ENCODE results near the gene ZSWIM9. TPM values are rescaled to one million over a fixed set of nuclear protein-coding genes. Genes with fewer than 3 reads are reported as not detected.

The ZSWIM9 gene
- total and polyA plus RNA-seq, 2 donors, result 0.61 to 2.7 TPM

GRCh38 chr19:48196321-48196763 lies 25.9 kb downstream of the ZSWIM9 start:
- H3K4me1 ChIP-seq (ENCODE audit: control insufficient read depth in 2 of 2, insufficient read depth in 2 of 2, low read length in 2 of 2), result no peaks in the 10 kb centered on the region
- H3K36me3 ChIP-seq (ENCODE audit: control insufficient read depth in 2 of 2, insufficient read depth in 2 of 2, low read length in 1 of 2), result peaks cover 0 to 2% of the 10 kb centered on the region in 2 donors
- H3K27me3 ChIP-seq (ENCODE audit: control insufficient read depth in 2 of 2, insufficient read depth in 1 of 2, low read length in 1 of 2), result no peaks in the 10 kb centered on the region
- H3K4me3 ChIP-seq (ENCODE audit: low read length in 2 of 2), result no peak overlapping the region
- H3K9me3 ChIP-seq (ENCODE audit: control insufficient read depth in 2 of 2, insufficient read depth in 1 of 2, low read length in 1 of 2), result no peaks in the 10 kb centered on the region
- no peak overlapping the region for H3K27ac ChIP-seq (ENCODE audit: low read depth in 1 of 2, low read length in 1 of 2)
- 87% methylated on average over 23 of the region's 23 CpGs for WGBS
- DNase-seq (ENCODE audit: low read depth in 6 of 9, low spot score in 9 of 9), result no peak

DNA sequence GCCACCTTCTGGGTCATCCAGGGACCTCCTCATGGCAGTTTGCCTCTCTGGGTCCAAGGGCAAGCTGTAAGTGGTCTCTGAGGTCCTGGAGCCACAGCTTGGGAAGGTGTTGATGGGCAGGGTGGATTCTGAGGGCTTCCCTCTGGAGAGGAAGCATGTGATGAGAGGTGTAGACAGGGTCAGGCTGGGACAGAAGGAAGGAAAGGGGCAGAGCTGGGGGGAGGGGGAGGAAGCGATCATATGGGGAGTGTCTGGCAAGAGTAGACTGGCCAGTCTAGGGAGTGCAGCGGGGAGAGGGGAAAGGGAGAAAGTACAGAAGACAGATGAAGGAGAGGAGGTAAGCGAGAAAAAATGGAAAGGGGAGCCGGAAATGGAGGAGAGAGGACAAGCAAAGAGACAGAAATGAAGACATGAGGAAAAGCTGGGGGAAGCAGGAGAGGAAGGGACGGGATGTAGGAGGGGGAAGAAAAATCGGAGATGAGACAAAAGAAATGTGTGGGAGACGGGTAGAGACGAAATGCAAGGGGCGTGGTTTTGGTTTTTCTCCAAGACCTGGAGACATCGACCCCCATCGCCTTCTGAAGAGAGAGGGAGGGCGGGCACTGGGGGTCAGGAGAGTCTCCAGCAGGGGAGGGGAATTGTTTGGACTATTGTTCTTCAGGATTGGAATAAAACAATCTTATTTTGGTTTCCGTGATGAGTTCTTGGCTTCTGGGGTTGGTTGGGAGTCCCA lies 26.6 kb downstream of the ZSWIM9 start:
- no peak overlapping the region for H3K4me3 ChIP-seq (ENCODE audit: low read length in 2 of 2)
- no peak overlapping the region for H3K27ac ChIP-seq (ENCODE audit: low read depth in 1 of 2, low read length in 1 of 2)
- H3K36me3 ChIP-seq (ENCODE audit: control insufficient read depth in 2 of 2, insufficient read depth in 2 of 2, low read length in 1 of 2), result peaks cover 0 to 2% of the 10 kb centered on the region in 2 donors
- no peaks in the 10 kb centered on the region for H3K27me3 ChIP-seq (ENCODE audit: control insufficient read depth in 2 of 2, insufficient read depth in 1 of 2, low read length in 1 of 2)
- 87% methylated on average over 13 of the region's 13 CpGs for WGBS
- H3K9me3 ChIP-seq (ENCODE audit: control insufficient read depth in 2 of 2, insufficient read depth in 1 of 2, low read length in 1 of 2), result no peaks in the 10 kb centered on the region
- H3K4me1 ChIP-seq (ENCODE audit: control insufficient read depth in 2 of 2, insufficient read depth in 2 of 2, low read length in 2 of 2), result no peaks in the 10 kb centered on the region
- no peak for DNase-seq (ENCODE audit: low read depth in 6 of 9, low spot score in 9 of 9)

DNA sequence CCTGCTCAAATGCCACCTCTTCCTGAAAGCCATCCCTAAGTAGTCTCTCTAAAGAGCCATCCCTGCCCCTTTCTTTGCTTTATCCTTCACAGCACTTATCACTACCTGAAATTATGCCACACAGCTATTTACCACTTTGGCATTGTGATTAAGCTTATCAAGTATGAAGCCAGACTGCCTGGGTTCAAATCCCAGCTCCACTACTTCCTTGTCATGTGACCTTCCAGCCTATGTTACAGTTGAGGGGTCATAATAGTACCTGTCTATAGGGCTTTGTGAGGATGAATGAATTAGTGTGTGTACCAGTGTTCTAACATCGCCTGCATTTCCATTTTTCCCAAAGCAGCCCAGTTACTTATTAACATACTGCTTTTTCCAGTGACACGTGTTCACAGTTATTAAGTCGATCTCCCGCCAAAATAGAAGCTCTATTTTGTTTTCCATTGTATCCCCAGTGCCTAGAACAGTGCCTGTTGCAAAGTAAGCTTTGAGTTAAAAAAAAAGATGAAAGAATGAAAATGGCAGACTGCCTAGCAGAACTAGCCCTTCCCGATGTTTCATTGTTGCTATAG lies 32.8 kb downstream of the ZSWIM9 start:
- H3K9me3 ChIP-seq (ENCODE audit: control insufficient read depth in 2 of 2, insufficient read depth in 1 of 2, low read length in 1 of 2), result no peaks in the 10 kb centered on the region
- peak overlapping the region; percentile 57 to 68 for H3K4me3 ChIP-seq (ENCODE audit: low read length in 2 of 2)
- no peaks in the 10 kb centered on the region for H3K27me3 ChIP-seq (ENCODE audit: control insufficient read depth in 2 of 2, insufficient read depth in 1 of 2, low read length in 1 of 2)
- WGBS, result 21% methylated on average over 5 of the region's 5 CpGs
- peaks cover 5 to 12% of the 10 kb centered on the region in 2 donors for H3K4me1 ChIP-seq (ENCODE audit: control insufficient read depth in 2 of 2, insufficient read depth in 2 of 2, low read length in 2 of 2)
- H3K27ac ChIP-seq (ENCODE audit: low read depth in 1 of 2, low read length in 1 of 2), result peak overlapping the region; percentile 61 to 67
- DNase-seq (ENCODE audit: low read depth in 6 of 9, low spot score in 9 of 9), result no peak
- peaks cover 0 to 3% of the 10 kb centered on the region in 2 donors for H3K36me3 ChIP-seq (ENCODE audit: control insufficient read depth in 2 of 2, insufficient read depth in 2 of 2, low read length in 1 of 2)

DNA sequence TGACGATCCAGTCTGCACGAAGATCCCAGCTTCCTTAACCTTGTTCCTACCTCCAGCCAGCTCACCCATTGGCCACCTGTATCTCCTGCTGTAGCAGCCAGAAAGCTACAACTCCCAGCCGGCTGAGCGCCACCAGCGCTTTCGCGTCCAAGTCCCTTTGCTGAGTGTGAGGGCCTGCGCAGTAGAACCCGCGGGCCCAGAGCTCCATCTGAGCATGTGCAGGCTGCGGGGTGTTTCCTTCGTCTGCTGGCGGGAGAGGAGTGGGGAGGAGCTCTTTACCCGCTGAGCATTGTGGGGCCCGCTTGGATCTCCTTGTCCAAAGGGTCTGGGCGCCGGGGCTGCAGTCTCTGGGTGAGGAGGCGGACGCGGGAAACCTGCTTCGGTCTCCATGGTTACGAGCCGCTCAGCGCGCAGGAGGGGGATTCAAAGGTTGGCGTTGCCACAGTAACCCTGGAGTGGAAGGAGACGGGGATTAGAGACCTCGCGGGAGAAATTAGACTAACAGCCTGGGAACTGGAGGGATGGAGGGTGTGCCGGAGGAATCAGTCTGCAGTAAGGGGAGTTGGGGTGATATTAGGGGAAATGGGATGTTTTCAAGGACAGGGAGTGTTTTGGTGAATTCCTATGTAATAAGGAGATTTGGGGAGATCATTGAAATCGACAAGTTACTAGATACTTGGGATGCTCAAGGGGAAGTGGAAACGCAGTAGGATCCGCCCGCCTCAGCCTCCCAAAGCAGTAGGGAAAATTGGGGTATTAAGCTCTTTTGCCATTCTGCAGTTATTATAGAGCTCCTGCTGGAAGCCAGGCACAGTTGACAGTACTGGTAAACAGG lies 33.5 kb downstream of the ZSWIM9 start:
- Histone ChIP-seq H3K27ac (ENCODE audit: low read depth in 1 of 2, low read length in 1 of 2) (peak overlapping the region; percentile 61 to 67), H3K4me3 (ENCODE audit: low read length in 2 of 2) (peak overlapping the region; percentile 57 to 68), H3K9me3 (ENCODE audit: control insufficient read depth in 2 of 2, insufficient read depth in 1 of 2, low read length in 1 of 2) (no peaks in the 10 kb centered on the region), H3K27me3 (ENCODE audit: control insufficient read depth in 2 of 2, insufficient read depth in 1 of 2, low read length in 1 of 2) (no peaks in the 10 kb centered on the region), H3K36me3 (ENCODE audit: control insufficient read depth in 2 of 2, insufficient read depth in 2 of 2, low read length in 1 of 2) (peaks cover 0 to 3% of the 10 kb centered on the region in 2 donors), H3K4me1 (ENCODE audit: control insufficient read depth in 2 of 2, insufficient read depth in 2 of 2, low read length in 2 of 2) (peaks cover 5 to 12% of the 10 kb centered on the region in 2 donors)
- WGBS, result under 1% methylated on average over 34 of the region's 34 CpGs
- DNase-seq (ENCODE audit: low read depth in 6 of 9, low spot score in 9 of 9), result peak; percentile 77 to 95 (median 84)

DNA sequence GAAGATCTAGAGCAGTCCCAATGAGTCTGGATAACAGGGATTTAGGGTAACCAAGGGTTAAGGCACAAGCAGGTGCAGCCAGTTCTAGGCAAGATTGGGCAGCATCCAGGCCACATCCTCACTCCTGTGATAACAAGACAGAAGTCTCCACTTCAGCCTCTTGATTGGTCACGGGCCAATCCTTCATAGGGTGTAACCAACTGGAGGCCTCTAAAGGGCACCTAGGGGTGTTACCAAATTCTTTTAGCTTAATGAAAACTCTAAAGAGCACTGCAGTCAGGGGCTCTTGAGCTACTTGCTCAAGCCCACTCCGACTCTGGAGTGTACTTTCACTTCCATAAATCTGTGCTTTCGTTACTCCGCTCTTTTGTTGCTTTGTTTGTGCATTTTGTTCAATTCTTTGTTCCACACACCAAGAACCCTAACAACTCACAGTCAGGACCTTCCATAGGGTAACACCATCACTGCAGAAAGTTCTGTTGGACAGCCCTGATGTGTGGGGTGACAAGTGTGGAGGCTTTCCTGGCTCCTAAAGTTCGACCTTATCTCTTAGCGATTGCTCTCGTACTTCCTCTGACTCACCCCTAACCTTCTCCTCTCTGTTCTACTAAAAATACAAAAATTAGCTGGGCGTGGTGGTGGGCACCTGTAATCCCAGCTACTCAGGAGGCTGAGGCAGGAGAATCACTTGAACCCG lies 36.1 kb downstream of the ZSWIM9 start:
- 91% methylated on average over 9 of the region's 9 CpGs for WGBS
- Histone ChIP-seq H3K27ac (ENCODE audit: low read depth in 1 of 2, low read length in 1 of 2) (peak overlapping the region in 1 of 2 donors; percentile 27), H3K9me3 (ENCODE audit: control insufficient read depth in 2 of 2, insufficient read depth in 1 of 2, low read length in 1 of 2) (no peaks in the 10 kb centered on the region), H3K36me3 (ENCODE audit: control insufficient read depth in 2 of 2, insufficient read depth in 2 of 2, low read length in 1 of 2) (peaks cover 3 to 9% of the 10 kb centered on the region in 2 donors), H3K4me1 (ENCODE audit: control insufficient read depth in 2 of 2, insufficient read depth in 2 of 2, low read length in 2 of 2) (peaks cover 5 to 12% of the 10 kb centered on the region in 2 donors), H3K27me3 (ENCODE audit: control insufficient read depth in 2 of 2, insufficient read depth in 1 of 2, low read length in 1 of 2) (no peaks in the 10 kb centered on the region), H3K4me3 (ENCODE audit: low read length in 2 of 2) (no peak overlapping the region)
- DNase-seq (ENCODE audit: low read depth in 6 of 9, low spot score in 9 of 9), result no peak

DNA sequence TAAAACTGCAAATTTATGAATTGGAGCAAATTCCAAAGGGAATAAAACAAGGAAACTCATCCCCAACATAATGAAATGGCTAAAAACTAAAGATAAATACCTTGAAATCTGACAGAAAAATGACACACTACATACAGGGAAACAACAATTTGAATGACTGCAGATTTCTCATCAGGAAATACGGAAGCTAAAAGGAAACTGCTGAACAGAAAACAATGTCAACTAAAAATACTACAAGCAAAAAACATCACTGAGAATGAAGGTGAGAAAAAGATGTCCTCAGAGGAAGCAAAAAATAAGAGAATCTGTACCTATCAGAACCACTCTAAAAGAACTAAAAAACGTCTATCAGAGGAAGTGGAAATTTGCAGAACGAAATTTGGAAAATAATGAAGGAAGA lies 39.5 kb downstream of the ZSWIM9 start:
- H3K27ac ChIP-seq (ENCODE audit: low read depth in 1 of 2, low read length in 1 of 2), result no peak overlapping the region
- DNase-seq (ENCODE audit: low read depth in 6 of 9, low spot score in 9 of 9), result no peak
- H3K27me3 ChIP-seq (ENCODE audit: control insufficient read depth in 2 of 2, insufficient read depth in 1 of 2, low read length in 1 of 2), result no peaks in the 10 kb centered on the region
- WGBS, result 94% methylated on average over 3 of the region's 3 CpGs
- no peaks in the 10 kb centered on the region for H3K9me3 ChIP-seq (ENCODE audit: control insufficient read depth in 2 of 2, insufficient read depth in 1 of 2, low read length in 1 of 2)
- H3K4me1 ChIP-seq (ENCODE audit: control insufficient read depth in 2 of 2, insufficient read depth in 2 of 2, low read length in 2 of 2), result no peaks in the 10 kb centered on the region
- H3K36me3 ChIP-seq (ENCODE audit: control insufficient read depth in 2 of 2, insufficient read depth in 2 of 2, low read length in 1 of 2), result peaks cover 14 to 34% of the 10 kb centered on the region in 2 donors
- H3K4me3 ChIP-seq (ENCODE audit: low read length in 2 of 2), result no peak overlapping the region

GRCh38 chr19:48213959-48214358 lies 43.5 kb downstream of the ZSWIM9 start:
- no peaks in the 10 kb centered on the region for H3K4me1 ChIP-seq (ENCODE audit: control insufficient read depth in 2 of 2, insufficient read depth in 2 of 2, low read length in 2 of 2)
- H3K27ac ChIP-seq (ENCODE audit: low read depth in 1 of 2, low read length in 1 of 2), result no peak overlapping the region
- no peaks in the 10 kb centered on the region for H3K9me3 ChIP-seq (ENCODE audit: control insufficient read depth in 2 of 2, insufficient read depth in 1 of 2, low read length in 1 of 2)
- H3K4me3 ChIP-seq (ENCODE audit: low read length in 2 of 2), result no peak overlapping the region
- DNase-seq (ENCODE audit: low read depth in 6 of 9, low spot score in 9 of 9), result no peak
- H3K36me3 ChIP-seq (ENCODE audit: control insufficient read depth in 2 of 2, insufficient read depth in 2 of 2, low read length in 1 of 2), result peaks cover 25 to 59% of the 10 kb centered on the region in 2 donors
- over 99% methylated on average over 5 of the region's 5 CpGs for WGBS
- H3K27me3 ChIP-seq (ENCODE audit: control insufficient read depth in 2 of 2, insufficient read depth in 1 of 2, low read length in 1 of 2), result no peaks in the 10 kb centered on the region

GRCh38 chr19:48216933-48217332 lies 46.5 kb downstream of the ZSWIM9 start:
- Histone ChIP-seq H3K4me3 (ENCODE audit: low read length in 2 of 2) (no peak overlapping the region), H3K27me3 (ENCODE audit: control insufficient read depth in 2 of 2, insufficient read depth in 1 of 2, low read length in 1 of 2) (no peaks in the 10 kb centered on the region), H3K9me3 (ENCODE audit: control insufficient read depth in 2 of 2, insufficient read depth in 1 of 2, low read length in 1 of 2) (no peaks in the 10 kb centered on the region), H3K27ac (ENCODE audit: low read depth in 1 of 2, low read length in 1 of 2) (no peak overlapping the region), H3K4me1 (ENCODE audit: control insufficient read depth in 2 of 2, insufficient read depth in 2 of 2, low read length in 2 of 2) (no peaks in the 10 kb centered on the region), H3K36me3 (ENCODE audit: control insufficient read depth in 2 of 2, insufficient read depth in 2 of 2, low read length in 1 of 2) (peaks cover 40 to 68% of the 10 kb centered on the region in 2 donors)
- no peak for DNase-seq (ENCODE audit: low read depth in 6 of 9, low spot score in 9 of 9)
- 91% methylated on average over 14 of the region's 14 CpGs for WGBS
